H54 (cell line): ENCODE measurements around the gene INTS11.

Experiments used
- DNase-seq: peaks from one replicate; pipeline ENCODE4 v3.0.0; 2011; ENCODE audit warnings: low spot score, mixed read lengths; ENCODE audit not compliant: insufficient read length
- FAIRE-seq: peaks from 3 replicates; lab custom pipeline; 2011; peaks lifted over from hg19 to GRCh38; lab: Jason Lieb, UNC
- POLR2A ChIP-seq: IDR thresholded peaks from 2 replicates; pipeline ENCODE4 v1.6.1; 2011; ENCODE audit warnings: low read depth, mild to moderate bottlenecking, low read length

The INTS11 gene

DNA sequence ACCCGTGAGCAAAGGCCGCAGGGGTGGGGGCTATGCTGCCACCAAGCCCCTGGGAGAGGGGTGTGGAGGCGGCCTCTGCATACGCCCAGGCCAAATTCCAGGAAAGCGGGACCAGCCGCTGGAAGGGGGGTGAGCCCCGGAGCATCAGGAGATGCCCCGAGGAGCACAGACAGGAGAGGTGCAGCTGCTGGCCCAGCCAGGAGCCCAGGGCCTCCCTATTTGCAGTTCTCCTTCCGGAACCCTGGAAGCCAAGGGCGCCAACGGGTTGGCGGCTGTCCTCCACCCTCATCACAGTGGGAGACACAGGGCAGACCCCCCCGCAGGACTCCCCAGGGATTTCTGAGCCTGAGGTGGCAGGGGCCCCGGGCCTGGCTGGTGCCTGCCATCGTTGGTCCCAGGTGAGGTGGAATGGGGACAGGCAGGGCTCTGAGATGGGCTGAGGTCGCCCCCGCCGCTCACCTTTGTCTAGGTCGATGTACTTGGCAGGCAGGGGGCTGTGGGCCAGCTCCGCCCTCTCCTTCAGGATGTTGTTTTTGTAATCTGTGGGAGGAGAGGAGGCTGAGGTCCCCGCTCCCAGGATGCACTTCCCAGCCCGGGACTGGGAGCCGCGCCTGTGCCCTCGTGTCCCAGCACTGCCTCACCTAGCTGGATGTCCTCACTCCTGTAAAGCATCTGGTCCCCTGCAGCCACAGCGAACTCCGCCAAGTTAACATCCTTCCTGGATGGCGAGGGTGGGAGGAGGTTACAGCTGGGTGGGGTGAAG lies 29.1 kb upstream of the INTS11 start:
- no peak for FAIRE-seq
- DNase-seq, result no peak
- TF ChIP-seq POLR2A, result no peak; the same call in 1 of the 2 replicates

DNA sequence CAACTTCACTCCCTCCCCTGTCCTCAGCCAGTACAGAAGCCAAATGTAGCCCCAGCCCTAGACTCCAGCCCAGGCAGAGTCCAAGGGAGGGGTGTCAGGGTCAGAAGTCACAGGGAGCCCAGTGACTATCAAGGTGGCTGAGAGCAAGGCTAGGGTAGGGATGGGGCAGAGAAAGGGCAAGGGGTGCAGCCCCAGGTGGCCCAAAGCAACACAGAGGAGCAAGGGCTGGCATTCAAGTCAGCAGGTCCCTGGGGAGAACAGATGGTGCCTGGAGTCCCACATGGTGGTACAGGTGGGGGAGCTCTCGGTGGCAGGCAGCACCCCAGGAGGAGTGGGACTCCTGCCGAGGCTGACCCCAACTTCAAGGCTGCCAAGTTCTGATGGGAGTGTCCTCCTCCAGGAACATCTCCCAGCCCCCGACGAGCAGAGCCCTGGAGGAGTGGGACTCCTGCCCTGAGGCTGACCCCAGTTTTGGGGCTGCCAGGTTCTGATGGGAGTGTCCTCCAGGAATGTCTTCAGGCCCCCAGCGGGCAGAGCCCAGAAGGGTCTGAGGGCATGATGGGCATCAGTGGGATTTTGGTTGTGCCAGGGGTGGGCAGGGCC lies 28.4 kb upstream of the INTS11 start:
- FAIRE-seq (no peak), DNase-seq (no peak)
- no peak for TF ChIP-seq POLR2A

DNA sequence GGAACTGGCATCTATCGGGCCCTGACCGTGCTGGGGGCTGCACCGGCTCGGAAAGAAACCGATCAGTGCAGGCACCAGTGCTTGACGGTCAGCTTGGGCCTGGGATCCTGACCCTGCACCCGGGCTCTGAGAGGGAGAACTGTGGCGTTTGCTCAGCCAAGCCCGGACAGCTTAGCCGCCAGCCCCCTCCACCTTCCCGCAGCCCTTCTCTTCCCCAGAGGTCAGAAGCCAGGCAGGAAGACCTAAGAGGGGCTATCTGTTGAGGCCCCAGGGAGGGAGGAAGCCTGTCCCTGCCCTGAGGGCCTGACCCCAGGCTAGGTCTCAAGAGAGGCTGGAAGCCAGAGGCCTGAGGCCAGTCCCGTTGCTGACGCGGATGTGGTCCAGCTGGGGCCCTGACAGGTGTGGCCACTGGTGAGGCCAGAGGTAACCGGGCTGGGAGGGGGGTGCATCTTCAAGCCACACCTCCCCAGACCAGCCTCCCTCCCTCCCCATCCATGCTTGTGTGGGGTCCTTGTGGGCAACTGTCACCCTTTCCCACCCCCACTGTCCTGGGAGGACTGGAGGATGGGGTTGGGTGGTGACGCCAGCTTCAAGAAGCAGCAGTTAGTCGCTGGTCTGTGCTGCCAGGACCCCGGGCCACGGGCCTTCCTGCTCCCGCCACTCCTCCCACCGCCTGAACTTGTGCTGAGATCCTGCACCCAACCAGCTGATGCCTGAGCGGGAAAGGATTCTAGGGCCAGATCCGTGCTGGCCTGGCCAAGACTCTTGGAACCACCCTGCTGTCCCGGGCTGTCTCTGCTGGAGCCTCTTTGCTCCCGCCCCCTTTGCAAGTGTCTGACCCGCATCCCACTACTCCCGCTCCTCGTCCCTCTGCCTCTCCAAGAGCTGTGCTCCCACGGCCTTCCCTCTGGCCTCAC lies 27.3 kb upstream of the INTS11 start:
- FAIRE-seq (no peak), DNase-seq (no peak)

DNA sequence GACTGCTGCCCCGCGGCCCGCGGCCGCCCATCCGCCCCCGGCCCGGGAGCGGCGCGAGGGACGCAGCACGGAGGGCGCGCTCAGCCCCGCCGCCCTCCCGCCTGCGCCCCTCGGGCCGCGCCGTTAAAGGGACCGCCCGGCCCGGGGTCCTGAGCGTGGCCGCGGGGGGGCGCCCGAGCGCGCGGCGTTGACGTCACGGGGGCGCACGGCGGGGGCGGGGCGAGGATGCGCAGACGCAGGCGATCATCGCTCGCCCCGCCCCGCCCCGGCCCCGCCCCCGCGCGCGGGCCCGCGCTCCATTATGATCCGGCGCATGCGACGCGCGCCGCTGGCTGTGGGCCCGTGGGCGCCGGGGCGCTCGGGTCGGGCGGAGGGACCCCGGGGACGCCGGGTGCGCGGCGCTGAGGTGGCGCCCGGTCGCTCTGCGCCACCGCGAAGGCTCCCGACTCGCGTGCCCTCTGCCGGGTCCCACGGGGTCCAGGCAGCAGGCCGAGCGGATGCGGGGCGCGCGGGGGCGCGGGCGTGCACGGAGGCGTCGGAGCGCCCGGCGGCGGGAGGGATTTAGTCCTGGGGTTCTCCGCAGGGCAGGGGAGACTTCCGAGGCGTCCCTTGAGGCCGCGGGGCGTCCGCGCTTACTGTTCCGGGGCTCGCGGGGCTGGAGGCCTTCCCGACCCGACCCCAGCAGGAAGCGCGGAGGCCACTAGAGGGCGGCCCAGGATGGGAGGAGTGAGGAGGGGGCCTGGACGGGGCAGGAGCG lies 25.0 kb upstream of the INTS11 start, which contains the start of gene DVL1:
Gene DVL1 (minus strand): TSS at position 163 of the 757 bp plus-strand sequence. CDS start 353 bp downstream, outside the sequence.
- FAIRE-seq (no peak), DNase-seq (no peak)
- no peak; the same call in 1 of the 2 replicates for TF ChIP-seq POLR2A

More for the DNA sequence above, 27.3 kb upstream of the INTS11 start:
- no peak for TF ChIP-seq POLR2A

DNA sequence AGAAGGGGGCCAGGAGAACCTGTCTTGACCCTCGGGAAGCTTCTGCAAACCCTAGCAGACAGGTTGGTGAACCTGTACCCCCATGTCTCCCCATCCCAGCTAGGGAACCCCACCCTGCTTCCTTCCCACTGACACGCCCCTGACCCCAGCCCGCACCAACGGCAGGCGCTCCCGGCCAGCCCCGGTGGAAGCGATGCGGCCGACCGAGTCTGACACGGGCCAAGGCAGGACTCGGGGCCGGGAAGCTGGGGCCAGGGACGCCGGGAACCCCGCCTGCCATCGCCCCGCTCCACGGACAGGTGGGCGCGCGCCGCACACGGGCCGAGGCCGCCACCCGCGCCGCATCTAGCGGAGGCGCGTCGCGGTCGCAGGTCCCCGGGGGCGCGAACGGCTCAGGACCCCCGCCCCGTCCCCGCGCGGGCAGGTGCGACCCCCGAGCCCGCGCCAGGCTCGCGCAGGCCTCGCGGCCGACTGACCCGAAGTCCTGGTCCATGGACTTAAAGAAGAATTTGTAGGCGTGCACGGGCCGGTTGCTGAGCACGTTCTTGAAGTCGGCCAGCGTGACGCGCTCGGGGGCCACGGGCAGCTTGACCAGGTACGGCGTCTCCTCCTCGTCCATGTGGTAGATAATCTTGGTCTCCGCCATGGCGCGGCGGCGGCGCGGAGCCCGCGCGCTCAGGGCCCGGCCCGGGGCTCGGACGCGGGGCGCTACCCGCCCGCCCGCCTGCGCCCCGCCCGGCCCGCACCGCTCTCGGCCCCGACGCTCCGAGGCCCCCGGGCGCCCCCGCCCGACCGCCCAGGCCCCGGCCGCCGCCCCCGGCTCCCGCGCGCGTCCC lies 24.2 kb upstream of the INTS11 start:
- TF ChIP-seq POLR2A, result no peak
- DNase-seq (no peak), FAIRE-seq (no peak)

DNA sequence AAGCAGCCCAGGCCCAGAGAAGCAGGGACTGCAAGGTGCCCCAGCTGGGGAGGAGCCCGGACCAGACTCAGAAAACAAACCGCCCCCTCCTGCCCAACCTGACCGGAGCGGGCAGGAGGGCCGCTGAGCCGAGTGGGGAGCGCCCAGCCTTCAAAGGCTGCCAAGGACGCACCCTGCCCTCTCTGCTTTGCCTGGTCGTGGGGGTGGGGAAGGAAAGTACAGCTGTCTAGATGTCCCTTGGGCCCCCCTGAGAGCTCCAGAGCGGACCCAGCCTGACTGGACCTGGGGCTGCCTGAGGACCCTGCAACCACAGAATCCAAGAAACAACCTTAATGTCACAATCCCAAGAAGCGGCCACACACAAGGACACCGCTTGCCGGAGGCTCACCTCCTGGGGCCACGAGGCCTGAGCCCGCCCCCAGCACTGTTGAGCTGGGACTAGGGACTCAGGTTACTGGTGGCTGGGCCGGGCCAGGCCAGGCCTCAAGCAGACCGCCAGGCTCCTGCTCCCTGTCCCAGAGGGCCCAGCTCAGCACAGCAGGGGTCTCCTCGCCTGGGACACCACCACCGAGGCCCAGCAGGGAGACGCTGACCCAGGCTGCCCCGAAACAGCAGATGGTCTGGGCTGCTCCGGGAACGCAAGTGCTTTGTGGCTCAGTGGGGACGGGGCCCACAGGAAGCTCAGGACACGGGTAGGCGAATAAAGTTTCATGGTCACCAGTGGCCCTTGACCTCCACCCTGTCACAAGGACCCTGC lies 23.4 kb upstream of the INTS11 start:
- FAIRE-seq (no peak), DNase-seq (peak; percentile 71)
- TF ChIP-seq POLR2A, result no peak

DNA sequence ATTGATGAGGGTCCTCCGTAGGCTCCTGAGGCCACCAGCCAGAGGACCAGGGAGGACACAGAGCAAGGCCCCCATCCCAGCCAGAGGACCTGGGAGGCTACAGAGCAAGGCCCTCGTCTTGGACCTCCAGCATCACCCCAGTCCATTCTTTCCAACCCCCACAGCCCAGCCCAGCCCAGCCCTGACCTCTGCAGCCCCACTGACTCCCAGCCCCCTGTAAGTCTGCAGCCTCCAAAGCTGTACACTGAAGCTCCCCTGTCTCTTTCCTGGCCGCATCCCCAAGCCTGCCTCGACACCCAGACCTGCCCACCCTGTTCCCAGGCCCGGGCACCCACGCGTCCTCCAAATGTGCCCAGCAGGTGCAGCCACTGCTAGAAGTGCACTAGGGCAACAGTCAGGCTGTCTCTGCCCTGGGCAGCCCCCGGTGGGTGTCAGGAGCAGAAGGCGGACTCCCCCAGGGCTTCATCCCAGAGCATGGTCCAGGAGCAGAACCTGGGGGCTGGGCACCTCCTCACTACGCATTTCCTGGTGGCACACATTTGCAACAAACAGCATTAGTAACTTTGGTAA lies 22.7 kb upstream of the INTS11 start:
- no peak for TF ChIP-seq POLR2A
- FAIRE-seq (no peak), DNase-seq (no peak)

DNA sequence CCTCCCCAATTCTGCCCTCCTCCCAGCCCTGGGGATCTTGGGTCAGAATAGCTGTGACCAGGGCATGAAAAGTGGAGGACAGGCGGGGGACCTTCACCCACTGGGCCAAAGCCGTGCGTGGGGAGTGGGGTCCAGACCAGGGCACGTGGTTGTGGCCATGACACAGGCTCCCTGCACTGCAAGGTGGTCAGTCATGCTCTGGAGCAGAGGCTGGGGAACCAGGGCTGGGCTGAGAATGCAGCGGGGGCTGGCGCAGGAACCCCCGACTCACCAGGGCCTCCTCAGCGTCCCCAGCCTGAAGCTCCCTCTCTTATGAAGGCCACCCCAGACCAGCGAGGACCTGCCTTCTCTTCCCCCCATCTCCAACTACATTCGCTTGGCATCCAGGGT lies 22.0 kb upstream of the INTS11 start:
- FAIRE-seq (no peak), DNase-seq (no peak)
- no peak for TF ChIP-seq POLR2A

DNA sequence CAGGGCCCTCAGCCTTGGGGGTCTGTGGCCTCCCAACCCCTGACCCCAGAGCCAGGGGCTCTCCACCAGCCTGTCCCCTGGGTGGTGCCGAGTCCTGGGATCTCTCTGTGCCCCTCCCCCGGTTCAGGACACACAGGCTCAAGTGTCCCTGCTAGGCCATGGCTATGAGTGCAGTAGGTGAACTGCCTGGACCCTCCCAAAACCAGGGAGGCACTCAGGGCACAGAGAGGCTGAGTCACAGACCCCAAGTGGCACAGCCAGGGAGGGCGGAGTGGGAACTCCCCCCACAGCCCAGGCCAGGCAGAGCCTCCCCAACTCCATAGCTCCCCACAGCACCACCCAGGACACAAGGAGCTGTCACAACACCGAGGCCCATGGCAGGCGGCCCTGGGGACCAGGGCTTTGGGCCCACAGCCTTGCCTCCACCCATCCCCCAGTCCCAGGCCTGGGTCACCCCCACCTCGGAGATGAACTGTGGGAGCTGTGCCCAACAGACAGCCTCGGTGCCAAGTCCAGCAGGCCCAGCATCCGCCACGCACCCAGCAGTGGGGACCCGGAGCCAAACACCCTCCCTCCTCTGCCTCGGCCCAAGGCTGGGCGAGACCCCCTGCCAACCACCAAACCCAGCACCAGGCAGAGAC lies 21.5 kb upstream of the INTS11 start:
- DNase-seq (no peak), FAIRE-seq (peak; percentile 33)
- TF ChIP-seq POLR2A, result no peak

DNA sequence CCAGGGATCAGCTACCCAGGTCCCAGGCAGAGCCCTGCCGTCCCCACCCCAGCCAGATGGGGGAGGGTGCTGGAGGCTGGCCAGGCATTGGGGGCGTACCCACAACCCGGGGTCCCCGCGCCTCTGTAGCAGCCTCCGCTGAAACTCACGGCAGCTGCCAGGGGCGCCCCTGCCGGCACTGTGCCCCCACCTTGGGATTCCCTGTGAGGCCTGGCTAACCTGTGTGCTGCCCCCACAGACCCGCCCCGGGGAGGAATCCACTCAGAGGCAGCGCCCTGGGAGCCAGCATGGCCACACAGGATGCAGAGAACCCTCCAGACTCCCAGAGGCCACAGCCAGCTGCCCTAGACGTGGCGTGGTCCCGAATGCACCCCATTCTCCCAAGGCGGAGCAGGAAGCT lies 20.9 kb upstream of the INTS11 start:
- DNase-seq, result no peak
- no peak for TF ChIP-seq POLR2A
- FAIRE-seq, result no peak

DNA sequence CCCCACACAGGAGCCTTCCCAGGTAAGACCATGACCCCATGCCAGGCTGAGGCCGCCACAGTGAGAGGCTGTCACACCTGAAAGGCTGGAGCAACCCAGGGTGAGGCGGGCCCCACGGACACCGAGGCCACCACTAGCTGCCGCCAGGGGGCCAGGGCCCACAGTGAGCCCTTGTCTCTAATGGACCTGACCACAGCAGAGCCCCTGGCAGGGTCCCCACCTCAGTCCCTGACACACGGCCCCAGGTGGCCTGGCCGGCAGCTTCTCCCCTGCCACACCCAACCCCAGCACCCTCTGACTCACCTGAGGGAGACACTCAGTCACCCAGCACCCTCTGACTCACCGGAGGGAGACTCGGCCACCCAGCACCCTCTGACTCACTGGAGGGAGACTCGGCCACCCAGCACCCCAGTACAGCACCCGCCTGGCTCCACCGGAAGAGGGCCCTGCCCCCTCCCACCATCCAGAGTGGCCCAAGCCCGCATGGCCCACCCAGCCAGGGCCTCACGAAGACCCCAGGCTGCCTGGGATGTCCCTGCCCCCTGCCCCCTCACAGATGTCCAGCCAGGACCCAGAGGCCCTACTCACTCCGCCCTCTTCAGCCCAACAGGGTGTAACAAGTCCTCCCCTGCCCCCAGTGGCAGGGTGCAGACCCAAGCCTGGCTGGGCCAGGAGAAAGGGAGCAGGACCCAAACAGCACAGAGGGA lies 20.3 kb upstream of the INTS11 start:
- FAIRE-seq (peak; percentile 71), DNase-seq (peak; percentile 94)
- no peak for TF ChIP-seq POLR2A
